ENCODE results near the gene HARS1.

GRCh38 chr5:140694276-140694675, 3.1 kb upstream of the HARS1 start:
- TF ChIP-seq EZH2 (IDR thresholded peaks at IDR 0.05; ENCODE audit: low read length, missing control alignments) (no peak), CTCF (conservative IDR thresholded peaks at IDR 0.05 in 1 of 2, IDR thresholded peaks at IDR 0.05 in 1 of 2; ENCODE audit: low read depth in 1 of 2, low read length in 2 of 2) (no peak)

Measured in fibroblast of lung (primary cell).